ENCODE measurements around the gene ARG1. TPM values are rescaled to one million over a fixed set of nuclear protein-coding genes. Genes with fewer than 3 reads are reported as not detected.

The ARG1 gene
- total RNA-seq, 1 experiment from 2014 or later = not detected

- BruUV-seq (replicated peaks) = no TSS peak
Observed at GRCh38 chr6:131574133-131574532, 1.1 kb downstream of the ARG1 start.

GRCh38 chr6:131574686-131575085 lies 1.7 kb downstream of the ARG1 start:
- in situ Hi-C loops (cut with HindIII; ENCODE audit: low pct_unique_long_range_greater_than_20kb, low sequenced_read_pairs) = no loop called here
- ATAC-seq = no peak
- Histone ChIP-seq H3K4me1 (ENCODE audit: control insufficient read depth, insufficient read depth, low read length) (no peaks in the 10 kb centered on the region), H3K36me3 (ENCODE audit: control insufficient read depth, insufficient read depth, low read length) (no peaks in the 10 kb centered on the region), H3K4me3 (ENCODE audit: low read depth in 2 of 2, low read length in 2 of 2) (no peak overlapping the region), H3K27me3 (ENCODE audit: control insufficient read depth, insufficient read depth, low read length) (no peaks in the 10 kb centered on the region), H3K9me3 (ENCODE audit: control insufficient read depth, insufficient read depth, low read depth, low read length) (no peaks in the 10 kb centered on the region), H3K27ac (ENCODE audit: low read length) (no peak overlapping the region)
- POLR2A ChIA-PET = no interaction called here
- intact Hi-C loops (cut with micrococcal nuclease; ENCODE audit: unreplicated experiment) = no loop called here
- BruUV-seq (replicated peaks) = no TSS peak
- no peak for DNase-seq (ENCODE audit: low read depth, low spot score)
- TF ChIP-seq SIN3A (IDR thresholded peaks at IDR 0.05; ENCODE audit: borderline replicate concordance, insufficient read depth, low read depth, low read length) = no peak
- no peak for TF ChIP-seq REST (IDR thresholded peaks at IDR 0.05; ENCODE audit: insufficient read depth in 1 of 2, low read depth in 2 of 2, low read length in 1 of 2)
- TF ChIP-seq POLR2AphosphoS5 (IDR thresholded peaks at IDR 0.05; ENCODE audit: low read depth, low read length) = no peak
- TF ChIP-seq TCF7L2 (IDR thresholded peaks at IDR 0.05; ENCODE audit: low read depth, low read length) = no peak
- no peak for TF ChIP-seq CTCF (IDR thresholded peaks at IDR 0.05)
- CTCF ChIA-PET = no interaction called here

More at GRCh38 chr6:131574133-131574532, 1.1 kb downstream of the ARG1 start:
- no peaks in the 10 kb centered on the region for H3K36me3 ChIP-seq (ENCODE audit: control insufficient read depth, insufficient read depth, low read length)
- H3K27ac ChIP-seq (ENCODE audit: low read length) = no peak overlapping the region
- no peaks in the 10 kb centered on the region for H3K27me3 ChIP-seq (ENCODE audit: control insufficient read depth, insufficient read depth, low read length)
- intact Hi-C loops (cut with micrococcal nuclease; ENCODE audit: unreplicated experiment) = no loop called here
- no peak for ATAC-seq
- no peak overlapping the region for H3K4me3 ChIP-seq (ENCODE audit: low read depth in 2 of 2, low read length in 2 of 2)
- TF ChIP-seq TCF7L2 (IDR thresholded peaks at IDR 0.05; ENCODE audit: low read depth, low read length) (no peak), POLR2AphosphoS5 (IDR thresholded peaks at IDR 0.05; ENCODE audit: low read depth, low read length) (no peak), CTCF (IDR thresholded peaks at IDR 0.05) (no peak), REST (IDR thresholded peaks at IDR 0.05; ENCODE audit: insufficient read depth in 1 of 2, low read depth in 2 of 2, low read length in 1 of 2) (no peak), SIN3A (IDR thresholded peaks at IDR 0.05; ENCODE audit: borderline replicate concordance, insufficient read depth, low read depth, low read length) (no peak)
- CTCF ChIA-PET = no interaction called here
- DNase-seq (ENCODE audit: low read depth, low spot score) = no peak
- in situ Hi-C loops (cut with HindIII; ENCODE audit: low pct_unique_long_range_greater_than_20kb, low sequenced_read_pairs) = no loop called here
- no peaks in the 10 kb centered on the region for H3K4me1 ChIP-seq (ENCODE audit: control insufficient read depth, insufficient read depth, low read length)
- POLR2A ChIA-PET = no interaction called here
- H3K9me3 ChIP-seq (ENCODE audit: control insufficient read depth, insufficient read depth, low read depth, low read length) = no peaks in the 10 kb centered on the region

Data from Panc1 (cell line).